HG02642 (cell line): ENCODE measurements around the gene MED25.

Experiments
- ATAC-seq: cut with Tn5 transposase; IDR thresholded peaks from one replicate; pipeline ENCODE4 v1.9.1; 2021; ENCODE audit warnings: mild to moderate bottlenecking; ENCODE audit not compliant: unreplicated experiment, poor library complexity

MED25 gene

DNA sequence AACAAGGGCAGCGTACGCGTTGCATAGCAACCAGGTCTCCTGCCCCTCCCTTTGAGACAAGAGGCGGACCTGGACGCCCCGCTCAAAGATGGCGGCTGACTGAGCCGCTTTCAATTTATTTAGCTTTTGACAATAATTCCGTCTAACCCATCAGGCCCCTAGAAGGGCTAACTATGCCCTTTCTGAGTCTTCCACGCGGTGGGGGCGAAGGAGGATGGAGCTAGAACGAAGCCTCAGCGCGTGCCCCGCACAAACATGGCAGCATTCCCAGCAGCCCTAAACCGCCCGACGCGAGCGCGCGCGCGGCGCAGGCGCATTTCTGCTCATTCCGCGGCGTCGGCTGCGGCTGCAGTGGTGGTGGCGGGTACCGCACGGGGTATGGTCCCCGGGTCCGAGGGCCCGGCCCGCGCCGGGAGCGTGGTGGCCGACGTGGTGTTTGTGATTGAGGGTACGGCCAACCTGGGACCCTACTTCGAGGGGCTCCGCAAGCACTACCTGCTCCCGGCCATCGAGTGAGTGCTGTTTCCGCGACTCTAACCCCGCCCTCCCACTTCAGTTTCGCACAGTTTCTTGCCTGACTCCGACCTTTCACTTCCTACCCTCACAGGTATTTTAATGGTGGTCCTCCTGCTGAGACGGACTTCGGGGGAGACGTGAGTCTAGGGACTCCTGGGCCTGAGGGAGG lies at the start of gene MED25:
TSS of gene MED25 (plus strand) at position 326 of the 685 bp plus-strand sequence. CDS start at position 379, 53 bp downstream.
- peak; percentile 80 for ATAC-seq

DNA sequence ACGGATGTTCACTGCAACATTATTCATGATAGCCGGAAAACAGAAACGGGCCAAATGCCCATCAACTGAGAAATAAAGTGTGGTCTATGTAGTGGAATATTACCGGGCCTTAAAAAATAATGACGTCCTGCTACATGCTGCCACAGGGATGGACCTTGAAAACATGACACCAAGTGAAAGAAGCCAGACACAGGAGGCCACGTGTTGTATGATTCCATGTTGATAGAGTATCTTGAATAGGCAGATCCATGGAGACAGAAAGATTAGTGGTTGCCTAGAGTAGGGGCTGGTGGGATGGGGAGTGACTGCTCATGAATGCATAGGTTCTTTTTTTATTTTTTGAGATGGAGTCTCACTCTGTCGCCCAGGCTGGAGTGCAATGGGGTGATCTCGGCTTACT lies 47.6 kb upstream of the MED25 start:
- ATAC-seq: no peak

DNA sequence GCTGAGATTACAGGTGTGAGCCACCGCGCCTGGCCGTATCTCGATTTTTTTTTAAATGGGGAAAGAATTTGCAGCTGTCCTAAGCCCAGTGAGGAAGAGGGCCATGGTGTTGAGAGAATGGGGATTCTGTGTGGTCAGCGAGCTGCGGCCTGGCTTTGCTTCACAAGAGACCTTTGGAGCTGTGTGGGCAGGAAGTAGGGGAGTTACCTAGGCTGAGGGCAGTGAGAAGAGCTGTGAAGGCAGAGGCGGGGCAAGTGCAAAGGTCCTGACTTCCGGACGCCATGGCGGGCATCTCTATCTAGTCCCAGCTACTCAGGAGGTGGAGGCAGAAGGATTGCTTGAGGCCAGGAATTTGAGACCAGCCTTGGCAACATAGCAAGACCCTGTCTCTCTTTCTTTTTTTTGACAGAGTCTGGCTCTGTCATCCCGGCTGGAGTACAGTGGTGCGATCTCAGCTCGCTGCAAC lies 46.4 kb upstream of the MED25 start:
- ATAC-seq: no peak

DNA sequence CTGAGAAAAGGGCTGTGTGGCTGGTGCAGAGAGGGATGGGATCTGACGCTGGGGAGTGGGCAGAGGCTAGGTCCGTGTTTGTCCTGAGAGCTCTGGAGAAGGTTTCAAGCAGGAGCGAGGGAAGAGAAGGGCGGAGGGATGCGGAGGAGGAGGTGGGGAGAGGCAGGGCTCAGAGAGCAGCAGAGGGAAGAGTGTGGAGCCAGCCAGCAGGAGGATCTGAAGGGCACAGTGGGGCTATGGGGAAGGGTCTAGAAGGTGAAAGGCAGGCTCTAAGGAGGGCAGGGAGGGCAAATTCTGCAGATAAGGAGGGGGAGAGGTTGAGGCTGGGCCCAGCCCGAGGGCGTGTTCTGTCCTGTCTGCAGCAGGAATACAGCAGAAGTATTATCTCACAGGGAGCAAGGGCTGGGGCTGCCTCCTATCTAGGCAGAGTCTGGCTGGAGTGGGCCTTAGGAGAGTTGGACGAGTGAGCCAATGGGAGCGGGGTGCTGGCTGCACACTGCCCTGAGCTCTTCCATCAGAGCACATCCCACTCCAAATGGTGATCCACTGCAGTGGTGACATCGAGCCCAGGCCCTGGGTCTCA lies 45.1 kb upstream of the MED25 start:
- ATAC-seq: no peak

DNA sequence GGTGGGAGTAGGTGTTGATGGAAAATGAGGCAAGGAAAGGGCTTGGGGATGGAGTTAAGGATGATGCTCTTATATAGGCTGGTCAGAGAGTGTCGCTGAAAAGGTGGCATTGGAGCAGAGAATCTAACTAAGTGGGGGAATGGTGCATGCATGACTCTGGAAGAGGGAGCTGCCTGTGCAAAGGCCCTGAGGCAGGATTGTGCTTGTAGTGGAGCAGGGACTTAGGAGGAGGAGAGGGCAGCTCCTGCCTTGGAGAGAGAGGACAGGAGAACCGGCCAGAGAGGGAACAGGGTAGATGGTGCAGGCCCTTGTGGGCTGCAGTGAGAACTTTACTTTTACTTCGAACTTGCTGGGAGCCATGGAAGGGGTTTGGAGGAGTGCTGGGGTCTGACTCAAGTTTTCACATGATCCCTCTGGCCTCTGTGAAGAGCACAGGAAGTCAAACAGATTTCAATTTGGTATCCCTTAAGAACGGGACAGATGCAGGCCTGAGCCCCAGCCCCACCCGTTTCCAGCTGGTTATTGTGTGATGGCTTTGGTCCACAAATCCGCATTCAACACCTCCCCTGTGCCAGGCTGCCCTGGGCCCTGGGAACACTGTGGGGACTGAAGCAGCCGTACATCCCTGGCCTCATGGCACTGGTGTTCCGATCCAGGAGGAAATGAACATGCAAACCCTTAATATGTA lies 44.3 kb upstream of the MED25 start:
- ATAC-seq: no peak

DNA sequence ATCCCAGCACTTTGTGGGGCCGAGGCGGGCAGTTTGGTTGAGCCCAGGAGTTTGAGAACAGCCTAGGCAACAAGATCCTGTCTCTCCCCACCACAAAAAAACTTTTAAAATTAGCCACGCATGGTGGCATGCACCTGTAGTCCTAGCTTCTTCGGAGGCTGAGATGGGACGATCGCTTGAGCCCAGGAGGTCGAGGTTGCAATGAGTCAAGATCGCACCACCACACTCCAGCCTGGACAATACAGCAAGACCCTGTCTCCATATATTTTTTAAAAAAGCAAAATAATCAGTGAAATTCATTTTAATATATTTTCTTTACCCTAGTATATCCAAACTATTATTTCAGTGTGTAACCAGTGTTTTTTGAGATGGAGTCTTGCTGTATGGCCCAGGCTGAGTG lies 43.1 kb upstream of the MED25 start:
- no peak for ATAC-seq

DNA sequence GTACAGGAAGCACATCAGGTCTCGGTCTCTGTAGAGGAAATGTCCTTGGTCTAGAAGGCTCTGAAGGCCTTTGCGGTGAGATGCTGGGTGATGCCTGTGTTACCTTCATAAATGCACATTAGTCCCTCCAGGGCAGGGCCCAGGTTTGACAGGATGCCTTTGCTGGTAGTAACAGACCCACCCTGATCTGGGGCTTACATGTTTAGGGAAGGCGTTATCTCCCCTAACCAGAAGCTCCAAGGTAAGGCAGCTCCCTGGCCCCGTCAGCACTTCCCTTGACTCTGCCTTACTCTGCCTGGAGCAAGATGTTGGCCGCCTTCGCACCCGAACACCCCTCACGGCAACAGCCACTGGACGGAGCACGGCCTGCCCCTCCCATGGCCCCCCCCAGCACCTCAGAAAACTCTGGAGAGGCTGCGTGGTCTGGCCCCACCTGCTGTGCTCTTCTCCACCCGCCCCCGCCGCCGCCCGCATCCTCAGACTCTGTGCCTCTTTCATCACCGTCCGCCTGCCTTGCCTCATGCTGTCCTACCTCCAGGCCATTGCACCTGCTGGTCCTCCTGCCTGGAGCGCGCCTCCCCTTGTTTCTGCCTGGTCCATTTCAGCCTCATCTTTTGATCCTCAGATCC lies 42.2 kb upstream of the MED25 start:
- ATAC-seq: no peak

DNA sequence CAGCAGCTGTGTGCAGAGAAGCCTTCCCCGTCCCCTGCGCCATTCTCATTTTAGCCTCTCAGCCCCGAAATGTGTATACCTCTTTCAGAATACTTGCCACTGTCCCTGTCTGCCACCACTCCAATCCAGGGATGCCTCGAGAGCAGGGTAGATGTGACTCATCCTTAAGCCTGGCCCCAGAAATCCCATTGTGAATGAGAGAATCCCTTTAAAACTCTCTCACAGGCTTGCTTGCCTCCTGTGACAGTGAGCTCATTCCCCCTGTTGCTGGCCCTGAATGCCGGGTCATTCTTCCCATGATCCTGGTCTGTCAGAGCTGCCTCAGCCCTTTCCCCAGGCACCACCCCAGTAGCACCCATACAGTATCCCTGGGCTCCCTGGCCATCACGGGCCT lies 41.7 kb upstream of the MED25 start:
- no peak for ATAC-seq

DNA sequence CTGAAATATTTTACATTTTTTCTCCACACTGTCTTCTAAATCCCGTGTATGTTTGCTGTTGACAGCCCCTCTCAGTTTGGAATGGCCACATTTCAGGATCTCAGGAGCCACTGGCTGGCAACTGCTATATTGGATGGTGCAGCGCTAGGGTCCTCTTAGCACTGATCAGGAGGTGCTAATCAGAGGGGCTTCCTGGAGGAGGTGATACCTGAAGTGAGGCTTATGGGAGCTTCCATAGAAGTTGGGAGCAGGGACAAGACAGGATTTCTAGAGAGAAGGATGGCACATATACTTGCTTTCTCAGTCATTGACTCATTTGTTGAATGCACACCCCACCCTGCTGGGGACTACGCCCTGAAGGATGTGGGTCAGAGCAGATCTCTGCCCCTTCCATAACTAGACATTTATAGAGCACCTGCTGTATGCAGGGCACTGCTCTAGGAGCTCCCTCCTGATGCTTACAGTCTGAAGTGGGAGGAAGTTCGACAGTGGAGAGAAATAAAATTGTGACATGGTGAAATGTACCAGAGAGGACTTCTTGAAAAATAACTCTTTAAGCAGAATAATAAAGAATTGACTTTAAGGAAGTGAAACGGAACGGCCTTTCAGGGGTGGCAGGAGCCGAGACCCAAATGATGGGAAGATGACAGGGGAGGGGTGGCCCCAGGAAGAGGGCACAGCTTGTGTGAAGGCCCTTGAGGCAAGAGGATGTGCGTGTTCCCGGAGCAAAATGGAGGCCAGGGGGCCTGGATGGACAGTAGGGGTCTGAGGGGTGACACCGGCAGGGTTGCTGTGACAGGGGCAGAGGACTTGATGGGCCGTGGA lies 38.1 kb upstream of the MED25 start:
- no peak for ATAC-seq

DNA sequence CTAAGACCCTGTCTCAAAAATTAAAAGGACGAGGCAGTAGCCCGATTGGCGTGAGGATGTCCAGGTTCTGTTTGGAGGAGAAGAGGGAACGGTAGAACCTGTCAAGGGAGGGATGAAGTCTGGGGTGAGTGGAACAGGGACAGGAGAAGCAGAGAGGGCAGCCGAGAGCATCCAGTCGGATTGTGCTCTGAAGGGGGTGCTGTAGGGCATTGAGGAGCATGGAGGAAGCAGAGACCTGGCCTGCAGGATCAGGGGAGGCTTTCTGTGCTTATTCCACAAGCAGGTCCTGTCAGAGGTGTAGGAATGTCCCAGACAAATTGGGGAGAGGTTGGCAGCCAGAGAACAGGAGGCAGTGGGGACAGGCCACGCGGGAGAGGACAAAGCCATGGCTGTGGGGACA lies 37.2 kb upstream of the MED25 start:
- no peak for ATAC-seq

DNA sequence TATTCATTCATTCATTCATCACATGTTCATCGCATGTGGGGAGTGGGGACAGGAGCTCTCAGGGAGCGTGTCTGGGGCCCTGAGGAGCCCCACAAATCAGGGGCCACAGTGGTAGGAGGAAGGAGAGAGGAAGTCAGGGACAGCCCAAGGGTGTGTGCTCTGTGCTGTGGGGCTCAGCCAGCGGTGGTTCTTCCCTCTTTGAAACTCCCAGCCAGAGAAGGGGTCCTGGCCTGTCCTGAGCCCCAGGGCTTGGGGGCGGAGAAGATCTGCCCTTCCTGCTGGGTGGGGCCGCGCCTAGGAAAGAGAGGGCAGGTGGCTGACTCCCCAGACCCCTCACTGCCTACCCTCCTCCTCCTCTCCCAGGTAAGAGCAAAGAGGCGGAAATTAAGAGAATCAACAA lies 36.7 kb upstream of the MED25 start:
- no peak for ATAC-seq

DNA sequence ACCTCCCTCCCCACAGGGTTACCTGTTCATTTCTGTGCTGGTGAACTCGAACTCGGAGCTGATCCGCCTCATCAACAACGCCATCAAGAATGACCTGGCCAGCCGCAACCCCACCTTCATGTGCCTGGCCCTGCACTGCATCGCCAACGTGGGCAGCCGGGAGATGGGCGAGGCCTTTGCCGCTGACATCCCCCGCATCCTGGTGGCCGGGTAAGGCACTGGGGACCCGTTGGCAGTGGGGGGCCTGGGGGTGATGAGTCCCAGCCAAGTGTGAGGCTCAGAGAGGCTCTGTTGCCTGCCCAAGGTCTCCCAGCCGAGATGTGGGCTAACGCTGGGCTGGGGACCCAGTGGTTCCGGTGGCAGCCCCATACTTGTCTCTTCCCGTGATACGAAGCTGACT lies 35.6 kb upstream of the MED25 start:
- ATAC-seq: no peak

DNA sequence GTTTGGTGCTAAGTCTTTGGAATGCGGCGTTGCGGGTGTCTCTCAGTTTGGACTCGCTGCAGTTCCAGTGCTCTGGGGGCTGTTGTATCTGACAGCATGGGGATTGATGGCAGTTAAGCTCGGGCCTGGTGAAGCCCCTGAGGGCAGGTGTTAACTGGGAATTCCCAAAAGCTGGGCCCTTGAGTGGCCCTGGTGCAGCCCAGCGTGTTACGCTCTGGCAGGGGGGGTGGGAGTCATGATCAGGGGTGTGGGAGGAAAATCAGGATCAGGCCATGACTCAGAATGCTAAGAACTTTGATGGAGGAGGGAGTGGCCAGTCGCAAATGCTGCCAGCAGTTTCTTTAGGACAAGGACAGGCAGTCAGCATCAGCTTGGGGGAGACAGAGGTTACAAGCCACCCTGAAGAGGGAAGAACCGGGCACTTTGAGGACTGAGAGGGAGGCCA lies 31.7 kb upstream of the MED25 start:
- ATAC-seq: no peak

DNA sequence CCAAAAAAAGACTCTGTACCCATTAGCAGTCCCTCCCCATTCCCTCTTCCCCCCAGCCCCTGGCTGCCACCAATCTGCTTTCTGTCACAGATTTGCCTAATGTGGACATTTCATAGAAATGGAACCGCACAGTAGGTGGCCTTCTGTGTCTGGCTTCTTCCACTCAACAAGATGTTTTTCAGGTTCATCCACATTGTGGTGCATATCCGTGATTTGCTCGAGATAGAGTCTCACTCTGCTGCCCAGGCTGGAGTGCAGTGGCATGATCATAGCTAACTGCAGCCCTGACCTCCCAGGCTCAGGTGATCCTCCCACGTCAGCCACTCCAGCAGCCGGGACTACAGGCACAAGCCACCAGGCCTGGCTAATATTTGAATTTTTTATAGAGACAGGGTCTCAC lies 30.3 kb upstream of the MED25 start:
- no peak for ATAC-seq

DNA sequence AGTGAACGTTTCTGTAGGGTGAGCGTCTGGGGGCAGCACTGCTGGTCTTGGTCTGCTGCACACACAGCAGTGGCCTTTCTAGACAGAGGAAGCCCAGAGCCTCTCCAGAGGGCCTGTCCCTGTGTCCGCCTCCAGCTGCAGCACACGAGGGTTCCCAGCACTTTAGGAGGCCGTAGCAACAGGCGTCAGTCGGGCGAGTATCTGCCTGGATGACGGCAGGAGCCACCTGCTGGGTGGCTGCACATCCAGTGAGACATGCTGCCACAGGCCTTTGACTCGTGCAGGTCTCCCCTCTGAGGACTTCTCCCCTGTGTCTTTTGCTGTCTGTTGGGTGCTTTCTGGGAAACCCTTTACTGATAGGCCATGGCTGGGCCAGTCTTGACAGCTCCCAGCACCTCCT lies 29.2 kb upstream of the MED25 start:
- no peak for ATAC-seq

DNA sequence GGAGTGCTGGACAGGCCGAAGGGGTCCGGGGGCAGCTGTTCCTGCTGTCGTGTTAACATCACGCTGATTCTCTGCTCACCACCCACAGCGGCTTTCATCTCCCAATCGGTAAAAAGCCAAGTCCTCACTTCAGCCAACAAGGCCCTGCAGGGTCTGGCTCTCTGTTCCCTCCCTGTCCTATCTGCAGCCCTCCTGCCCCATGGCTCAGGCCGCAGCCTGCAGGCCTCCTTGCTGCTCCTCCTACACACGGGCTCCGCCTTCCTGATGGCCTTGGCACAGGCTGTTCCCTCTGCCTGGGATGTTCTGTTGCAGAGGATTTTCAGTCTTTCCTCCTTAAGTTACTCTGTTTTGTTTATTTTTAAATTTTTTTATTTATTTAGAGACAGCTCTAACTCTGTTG lies 27.2 kb upstream of the MED25 start:
- ATAC-seq: no peak

DNA sequence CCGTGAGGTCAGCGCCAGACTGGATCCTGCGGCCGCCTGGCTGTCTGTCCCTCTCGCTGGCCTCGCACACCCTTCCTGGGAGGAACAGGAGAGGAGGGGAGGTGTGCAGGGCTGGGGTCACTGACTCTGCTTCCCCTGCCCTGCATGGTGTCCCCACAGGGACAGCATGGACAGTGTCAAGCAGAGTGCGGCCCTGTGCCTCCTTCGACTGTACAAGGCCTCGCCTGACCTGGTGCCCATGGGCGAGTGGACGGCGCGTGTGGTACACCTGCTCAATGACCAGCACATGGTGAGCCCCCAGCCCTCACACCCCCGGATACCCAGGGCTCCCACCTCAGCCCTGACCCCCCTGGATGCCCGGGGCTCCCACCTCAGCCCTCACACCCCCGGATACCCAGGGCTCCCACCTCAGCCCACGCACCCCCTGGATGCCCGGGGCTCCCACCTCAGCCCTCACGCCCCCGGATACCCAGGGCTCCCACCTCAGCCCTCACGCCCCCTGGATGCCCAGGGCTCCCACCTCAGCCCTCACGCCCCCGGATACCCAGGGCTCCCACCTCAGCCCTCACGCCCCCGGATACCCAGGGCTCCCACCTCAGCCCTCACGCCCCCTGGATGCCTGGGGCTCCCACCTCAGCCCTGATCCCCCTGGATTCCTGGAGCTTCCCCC lies 26.2 kb upstream of the MED25 start:
- ATAC-seq: no peak

DNA sequence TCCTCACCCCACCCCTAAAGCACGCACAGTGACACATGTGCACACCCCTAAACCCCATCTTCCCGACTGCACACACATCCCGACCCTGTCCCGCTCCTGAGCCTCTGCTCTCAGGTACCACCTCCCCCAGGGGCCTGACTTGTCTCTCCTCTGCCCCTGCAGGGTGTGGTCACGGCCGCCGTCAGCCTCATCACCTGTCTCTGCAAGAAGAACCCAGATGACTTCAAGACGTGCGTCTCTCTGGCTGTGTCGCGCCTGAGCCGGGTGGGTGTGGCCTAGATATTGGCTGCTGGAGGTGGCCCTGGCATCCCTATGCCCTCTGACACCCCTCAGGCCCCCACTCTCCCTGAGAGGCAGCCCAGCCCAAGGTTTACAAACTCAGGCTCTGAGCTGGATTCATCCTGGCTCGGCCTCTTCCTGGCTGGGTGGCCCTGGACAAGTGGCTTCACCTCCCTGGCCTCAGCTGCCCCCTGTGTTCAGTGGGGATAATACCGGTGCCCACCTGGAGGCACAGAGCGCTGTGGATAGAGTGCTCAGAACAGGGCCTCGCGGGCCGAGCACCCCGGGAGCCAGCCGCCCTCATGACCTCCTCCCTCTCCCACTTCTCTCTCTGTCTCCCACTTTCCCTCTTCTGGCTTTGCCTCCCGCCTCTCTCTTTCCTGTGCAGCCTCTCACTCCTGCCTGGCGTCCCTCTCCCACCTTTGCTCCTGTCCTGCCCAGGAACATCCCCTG lies 25.1 kb upstream of the MED25 start:
- ATAC-seq: no peak

DNA sequence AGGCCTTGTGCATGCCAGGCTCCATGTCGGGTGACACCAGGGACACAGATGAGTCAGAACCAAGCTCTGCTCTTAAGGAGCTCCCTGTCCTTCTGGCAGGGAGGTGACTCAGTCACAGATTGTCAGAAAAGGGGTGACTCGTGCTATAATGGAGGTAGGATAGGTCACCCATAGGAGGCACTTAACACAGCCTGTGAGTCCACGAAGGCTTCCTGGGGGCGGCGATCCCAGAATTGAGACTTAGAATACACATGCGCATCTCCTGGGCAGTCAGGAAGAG lies 24.6 kb upstream of the MED25 start:
- no peak for ATAC-seq
